ENCODE results near the gene LIMD2.

- TF ChIP-seq POLR2AphosphoS5 (IDR thresholded peaks at IDR 0.05; ENCODE audit: low read depth, low read length) (no peak), REST (IDR thresholded peaks at IDR 0.05; ENCODE audit: insufficient read depth in 1 of 2, low read depth in 2 of 2, low read length in 2 of 2) (no peak), TAF1 (IDR thresholded peaks at IDR 0.05; ENCODE audit: borderline replicate concordance, insufficient read depth, low read length) (no peak), SIN3A (IDR thresholded peaks at IDR 0.05; ENCODE audit: borderline replicate concordance, insufficient read depth, low read length) (no peak)
These were observed 35.8 kb upstream of the LIMD2 start for GRCh38 chr17:63735691-63736090.

Data from PFSK-1 (cell line).